RPMI8226 (cell line): ENCODE measurements around the gene IDH3B.
"Not testable (repeated sequence)": the region's sequence is repeated elsewhere in the genome, so short reads cannot be mapped to it uniquely, and the experiment has no call there.

Experiments
- DNase-seq: peaks from one replicate; pipeline ENCODE4 v3.0.0-alpha.2; 2015

IDH3B gene

GRCh38 chr20:2663887-2664719 lies at the start of gene IDH3B:
Gene IDH3B (minus strand): TSS chr20:2664216. CDS start chr20:2664188, 28 bp downstream.
- DNase-seq: peak; percentile 92

DNA sequence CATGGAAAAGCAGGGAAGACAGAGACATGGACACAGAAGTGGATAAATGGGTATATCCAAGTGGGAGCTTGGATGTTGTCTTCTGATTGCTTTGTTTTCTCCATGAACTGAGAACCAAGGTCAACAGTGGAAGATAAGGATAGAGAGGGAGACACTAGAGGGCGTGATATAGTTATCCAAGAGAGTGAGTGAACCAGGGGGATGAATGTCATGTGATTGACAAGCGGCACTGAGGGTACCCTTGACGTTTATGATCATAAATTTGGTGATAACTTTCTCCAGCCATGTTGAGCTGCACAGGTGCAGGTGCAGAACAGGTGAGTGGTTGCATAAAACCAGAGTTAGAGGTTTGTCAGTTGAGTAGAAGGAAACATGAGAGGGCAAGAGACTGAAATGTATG lies 49.3 kb upstream of the IDH3B start:
- DNase-seq: peak; percentile 32

GRCh38 chr20:2709205-2709981 lies 45.4 kb upstream of the IDH3B start:
- DNase-seq: no peak

- DNase-seq: no peak
These were observed 44.6 kb upstream of the IDH3B start for GRCh38 chr20:2708665-2709064.

DNA sequence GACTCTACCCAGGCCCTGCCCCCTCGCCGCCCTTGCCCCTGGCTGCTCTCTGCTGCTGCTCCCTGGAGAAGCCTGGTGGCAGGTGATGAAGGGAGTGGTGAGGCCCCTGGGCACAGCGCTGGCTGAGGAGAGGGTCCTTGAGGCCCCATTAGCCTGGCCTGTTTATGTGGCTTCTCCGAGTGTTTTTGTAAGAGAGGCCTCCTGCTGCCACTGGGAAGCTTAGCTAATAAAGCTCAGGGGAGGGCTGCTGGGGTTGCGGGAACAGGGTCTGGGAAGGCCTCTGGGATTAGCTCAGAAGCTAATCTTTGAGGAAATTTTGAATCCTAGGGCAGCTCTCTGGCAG lies 44.0 kb upstream of the IDH3B start:
- no peak for DNase-seq

DNA sequence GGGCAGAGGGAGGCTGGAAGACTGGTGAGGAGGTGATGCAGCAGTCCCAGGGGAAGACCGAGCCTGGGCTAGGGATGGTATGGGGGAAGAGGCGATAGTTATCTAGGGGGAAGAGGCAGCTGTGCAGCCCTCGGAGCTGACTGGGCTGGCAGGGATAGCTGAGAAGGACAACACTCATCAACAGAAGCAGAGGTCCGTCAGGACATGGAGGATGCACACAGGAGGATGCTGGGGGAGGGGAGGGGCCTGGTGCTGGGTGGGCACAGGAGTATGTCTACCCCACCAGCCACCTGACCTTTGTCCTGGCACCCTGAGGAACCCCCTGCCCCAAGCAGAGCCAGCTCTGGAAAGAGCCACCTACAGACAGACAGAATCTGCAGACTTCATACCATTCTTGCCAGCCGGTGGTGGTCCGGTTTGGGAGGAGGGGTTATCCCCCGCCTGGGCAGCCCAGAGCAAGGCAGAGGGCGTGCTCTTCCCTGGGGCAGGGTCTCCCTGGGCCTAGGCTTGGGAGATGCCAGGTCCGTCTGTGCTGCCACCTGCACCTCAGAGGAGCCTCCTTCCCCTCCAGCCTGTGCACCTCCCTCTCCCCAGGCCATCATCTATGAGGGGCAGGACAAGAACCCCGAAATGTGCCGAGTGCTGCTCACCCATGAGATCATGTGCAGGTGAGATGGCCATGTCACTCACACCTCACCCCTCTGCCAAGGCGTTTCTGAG lies 43.5 kb upstream of the IDH3B start:
- DNase-seq: no peak

- no peak for DNase-seq
These were observed 42.8 kb upstream of the IDH3B start for GRCh38 chr20:2706688-2707352.

- DNase-seq: no peak
These were observed 42.1 kb upstream of the IDH3B start for GRCh38 chr20:2705931-2706645.

DNA sequence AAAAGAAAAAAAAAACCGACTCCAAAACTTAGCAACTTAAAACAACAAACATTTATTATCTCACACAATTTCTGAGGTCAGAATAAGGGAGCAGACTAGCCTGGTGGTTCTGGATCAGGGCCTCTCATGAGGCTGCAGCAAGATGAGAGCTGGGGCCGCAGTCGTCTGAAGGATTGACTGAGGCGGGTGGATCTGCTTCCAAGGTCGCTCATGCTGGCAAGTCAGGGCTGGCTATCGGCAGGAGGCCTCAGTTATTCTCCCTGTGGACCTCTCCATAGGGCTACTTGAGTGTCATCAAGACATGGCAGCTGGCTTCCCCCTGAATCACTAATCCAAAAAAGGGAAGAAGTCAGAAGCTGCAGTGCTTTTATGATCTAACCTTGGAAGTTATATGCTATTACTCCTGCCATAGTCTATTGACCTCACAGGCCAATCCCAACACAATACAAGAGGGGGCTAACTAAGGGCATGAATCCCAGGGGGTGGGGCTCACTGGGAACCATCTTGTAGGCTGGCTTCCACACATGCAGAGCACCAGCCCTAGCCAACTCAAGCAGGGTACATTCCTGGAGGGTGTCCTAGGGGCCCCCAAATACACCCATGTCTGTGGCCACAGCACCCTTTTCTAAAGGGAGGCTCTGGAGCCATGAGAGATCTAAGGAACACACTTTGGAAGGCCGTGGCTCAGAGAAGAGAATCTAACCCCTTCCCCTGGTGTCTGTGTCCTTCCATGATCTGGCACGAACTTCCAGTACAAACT lies 39.9 kb upstream of the IDH3B start:
- DNase-seq: no peak

- no peak for DNase-seq
These were observed 37.7 kb upstream of the IDH3B start for GRCh38 chr20:2701671-2702081.

- DNase-seq: no peak
These were observed 37.1 kb upstream of the IDH3B start for GRCh38 chr20:2700913-2701620.

DNA sequence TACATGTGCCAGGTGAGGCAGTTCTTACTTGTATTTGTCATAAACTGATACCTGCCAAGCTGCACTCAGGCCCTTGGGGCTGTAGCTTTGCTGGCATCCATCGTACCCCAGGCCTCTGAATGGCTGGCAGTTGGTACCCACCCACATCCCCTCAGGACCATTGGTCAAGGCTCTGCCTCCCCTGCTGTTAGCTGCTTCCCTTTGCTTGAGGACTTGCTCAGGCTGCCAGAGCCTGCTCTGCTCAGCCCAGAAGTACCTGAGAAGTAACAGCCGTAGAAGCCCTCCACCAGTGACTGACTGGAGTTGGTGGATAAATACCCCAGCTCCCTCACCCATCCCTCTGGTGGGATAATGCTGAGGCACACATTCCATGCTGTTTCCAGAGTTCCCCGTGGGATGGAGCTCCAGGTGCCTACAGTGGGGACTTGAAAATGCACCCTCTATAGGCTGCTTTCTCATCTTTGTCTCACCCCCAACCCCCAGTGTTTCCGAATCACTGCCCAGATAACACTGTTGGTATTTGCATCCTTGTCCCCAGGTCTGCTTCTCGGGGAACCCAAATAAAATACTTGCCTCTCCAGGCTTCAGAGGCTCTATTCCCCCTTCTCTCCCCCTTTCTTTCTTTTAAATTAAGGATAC lies 35.9 kb upstream of the IDH3B start:
- DNase-seq: no peak

DNA sequence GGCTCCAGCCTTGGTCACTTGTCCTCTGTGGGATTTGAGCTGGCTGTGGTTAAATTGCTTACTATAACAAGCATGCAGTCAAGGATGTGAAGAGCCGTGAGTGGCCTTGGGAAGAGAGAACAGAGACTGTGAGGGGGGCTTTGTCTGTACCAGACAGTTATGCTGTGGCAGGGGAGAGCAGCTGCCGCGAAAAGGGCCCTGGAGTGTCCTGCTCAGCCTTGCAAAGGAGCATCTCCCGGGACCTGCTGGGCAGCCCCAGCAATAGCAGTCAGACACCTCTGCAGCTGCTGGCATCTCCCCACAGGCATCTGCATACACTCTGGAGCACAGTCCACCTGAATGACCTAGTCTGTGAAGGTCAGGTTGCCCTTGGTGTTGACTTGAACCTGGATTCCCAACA lies 34.9 kb upstream of the IDH3B start:
- DNase-seq: no peak

GRCh38 chr20:2698186-2698817 lies 34.3 kb upstream of the IDH3B start:
- no peak for DNase-seq

DNA sequence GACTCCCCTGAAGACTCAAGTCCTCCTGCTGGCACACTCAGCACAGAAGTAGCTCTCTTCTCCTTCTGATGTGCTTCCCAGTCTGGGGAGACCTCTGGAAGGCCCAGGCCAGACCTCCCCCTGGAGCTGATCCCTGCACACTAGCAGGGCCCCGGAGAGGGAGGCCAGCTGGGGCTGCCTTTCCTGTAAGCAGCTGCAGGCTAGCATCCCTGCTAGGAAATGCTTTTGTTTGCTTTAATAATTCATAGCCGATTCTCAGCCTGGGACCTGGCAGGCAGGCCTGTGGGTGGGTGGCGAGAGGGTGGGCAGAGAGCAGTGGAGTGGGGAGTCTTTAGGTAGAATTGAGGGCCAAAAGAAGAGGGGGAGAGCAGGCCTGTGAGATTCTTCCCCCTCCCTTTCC lies 33.8 kb upstream of the IDH3B start:
- DNase-seq: no peak

DNA sequence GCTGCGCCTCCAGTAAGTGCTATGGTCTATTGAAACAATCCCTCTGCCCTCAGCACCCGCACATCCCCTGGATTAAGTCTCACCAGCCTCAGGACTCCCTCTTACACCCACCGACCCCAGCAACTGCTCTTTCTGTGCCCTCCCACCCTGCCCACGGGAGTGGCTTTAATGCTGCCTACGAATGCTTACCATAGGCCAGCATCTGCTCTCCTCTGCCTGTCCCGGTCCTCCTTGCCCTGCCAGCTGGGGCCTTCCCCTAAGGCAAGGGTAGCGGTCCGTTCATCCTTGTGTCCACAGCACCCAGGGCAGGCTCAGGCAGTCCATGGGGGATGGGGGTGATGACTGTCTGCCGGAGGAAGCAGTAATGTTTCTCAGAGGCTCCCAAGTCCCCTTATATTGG lies 32.6 kb upstream of the IDH3B start:
- DNase-seq: no peak

DNA sequence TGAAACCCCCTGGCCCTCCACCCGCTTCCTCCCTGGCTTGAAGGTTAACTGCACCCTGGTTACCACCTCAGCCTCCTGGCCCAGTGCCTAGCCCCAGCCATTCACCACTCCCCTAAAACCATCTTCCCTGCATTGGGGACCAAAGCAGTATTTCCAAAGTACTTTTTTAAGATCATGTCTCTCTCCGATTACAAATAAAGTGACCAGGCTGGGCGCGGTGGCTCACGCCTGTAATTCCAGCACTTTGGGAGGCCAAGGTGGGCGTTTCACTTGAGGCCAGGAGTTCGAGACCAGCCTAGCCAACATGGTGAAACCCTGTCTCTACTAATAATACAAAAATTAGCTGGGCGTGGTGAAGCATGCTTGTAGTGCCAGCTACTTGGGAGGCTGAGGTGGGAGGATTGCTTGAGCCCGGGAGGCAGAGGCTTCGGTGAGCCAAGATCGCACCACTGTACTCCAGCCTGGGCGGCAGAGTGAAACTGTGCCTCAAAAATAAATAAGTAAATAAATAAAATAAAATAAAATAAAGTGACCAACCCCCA lies 32.0 kb upstream of the IDH3B start:
- DNase-seq: not testable (repeated sequence)

DNA sequence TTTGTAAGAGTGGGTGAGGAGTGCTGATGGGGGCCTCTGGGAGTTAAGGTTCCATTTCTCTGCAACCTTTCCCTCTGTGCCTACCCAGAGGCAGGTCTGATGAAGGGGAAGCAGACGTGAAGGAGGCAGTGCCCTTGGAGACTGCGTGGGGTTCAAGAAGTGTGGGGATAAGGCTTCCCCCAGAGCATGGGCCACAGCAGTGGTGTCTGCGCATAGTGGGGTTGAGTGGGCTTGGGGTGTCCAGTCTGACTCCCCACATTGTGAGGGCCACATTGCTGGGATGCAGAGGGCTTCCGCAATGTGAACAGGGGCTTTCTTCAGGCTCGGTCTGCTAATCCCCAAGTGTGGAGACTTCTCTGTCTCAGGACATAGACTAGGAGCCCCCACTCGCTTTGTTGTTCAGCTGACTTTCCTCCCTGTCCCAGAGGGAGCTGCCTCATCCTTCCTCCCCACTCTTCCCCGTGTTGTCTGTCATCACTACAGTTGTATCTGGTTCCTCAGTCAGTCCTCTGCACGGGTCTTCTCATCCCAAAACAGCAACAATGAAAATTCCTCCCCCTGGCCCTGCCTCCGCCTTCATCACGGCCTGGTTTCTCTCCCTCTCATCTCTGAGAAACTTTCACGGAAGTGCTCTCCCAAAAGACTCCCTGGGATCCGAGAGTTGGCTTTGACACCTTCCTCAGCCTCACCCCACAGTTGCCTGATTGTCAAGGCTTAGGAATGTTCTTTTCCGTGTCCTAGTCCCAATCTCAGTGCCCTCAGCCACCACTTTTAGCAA lies 31.4 kb upstream of the IDH3B start:
- no peak for DNase-seq

DNA sequence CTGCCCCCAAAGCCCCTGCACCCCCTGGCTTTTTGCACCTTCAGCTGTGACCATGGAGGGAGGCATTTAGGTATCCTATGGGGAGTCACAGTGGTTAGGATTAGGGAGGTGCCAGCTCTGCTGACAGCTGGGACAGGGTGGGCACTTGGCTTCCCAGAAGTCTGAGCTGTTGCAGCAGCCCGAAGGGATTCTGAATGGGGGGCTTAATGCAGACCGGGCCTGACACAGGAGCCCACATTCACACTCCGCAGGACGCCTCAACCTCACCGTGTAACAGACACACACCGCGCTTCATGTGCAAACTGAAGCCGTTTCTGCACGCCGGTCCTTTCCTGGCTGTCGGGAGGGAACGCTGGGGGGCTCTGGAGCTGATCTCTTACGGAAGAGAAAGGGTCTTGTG lies 30.5 kb upstream of the IDH3B start:
- no peak for DNase-seq
